ENCODE data around the gene PCDHGB4.
"Not testable (repeated sequence)": the region's sequence is repeated elsewhere in the genome, so short reads cannot be mapped to it uniquely, and the experiment has no call there.

The PCDHGB4 gene

DNA sequence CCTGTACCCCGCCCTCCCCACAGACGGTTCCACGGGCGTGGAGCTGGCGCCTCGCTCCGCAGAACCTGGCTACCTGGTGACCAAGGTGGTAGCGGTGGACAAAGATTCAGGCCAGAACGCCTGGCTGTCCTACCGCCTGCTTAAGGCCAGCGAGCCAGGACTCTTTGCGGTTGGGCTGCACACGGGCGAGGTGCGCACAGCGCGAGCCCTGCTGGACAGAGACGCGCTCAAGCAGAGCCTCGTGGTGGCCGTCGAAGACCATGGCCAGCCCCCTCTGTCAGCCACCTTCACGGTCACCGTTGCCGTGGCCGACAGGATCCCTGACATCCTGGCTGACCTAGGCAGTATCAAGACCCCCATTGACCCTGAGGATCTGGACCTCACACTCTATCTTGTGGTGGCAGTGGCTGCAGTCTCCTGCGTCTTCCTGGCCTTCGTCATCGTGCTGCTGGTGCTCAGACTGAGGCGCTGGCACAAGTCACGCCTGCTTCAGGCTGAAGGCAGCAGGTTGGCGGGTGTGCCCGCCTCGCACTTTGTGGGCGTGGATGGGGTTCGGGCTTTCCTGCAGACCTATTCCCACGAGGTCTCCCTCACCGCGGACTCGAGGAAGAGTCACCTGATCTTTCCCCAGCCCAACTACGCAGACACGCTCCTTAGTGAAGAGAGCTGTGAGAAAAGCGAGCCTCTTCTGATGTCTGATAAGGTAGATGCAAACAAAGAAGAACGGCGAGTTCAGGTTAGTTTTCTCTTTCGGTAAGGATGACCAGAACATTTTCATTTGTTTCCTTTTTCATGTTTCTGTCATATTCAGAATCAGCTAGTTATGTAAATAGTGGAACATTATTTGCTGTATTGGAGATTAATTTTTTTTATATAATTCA, 21.2 kb upstream of the PCDHGB4 start:
- DNase-seq (ENCODE audit: low spot score) = no peak

DNA sequence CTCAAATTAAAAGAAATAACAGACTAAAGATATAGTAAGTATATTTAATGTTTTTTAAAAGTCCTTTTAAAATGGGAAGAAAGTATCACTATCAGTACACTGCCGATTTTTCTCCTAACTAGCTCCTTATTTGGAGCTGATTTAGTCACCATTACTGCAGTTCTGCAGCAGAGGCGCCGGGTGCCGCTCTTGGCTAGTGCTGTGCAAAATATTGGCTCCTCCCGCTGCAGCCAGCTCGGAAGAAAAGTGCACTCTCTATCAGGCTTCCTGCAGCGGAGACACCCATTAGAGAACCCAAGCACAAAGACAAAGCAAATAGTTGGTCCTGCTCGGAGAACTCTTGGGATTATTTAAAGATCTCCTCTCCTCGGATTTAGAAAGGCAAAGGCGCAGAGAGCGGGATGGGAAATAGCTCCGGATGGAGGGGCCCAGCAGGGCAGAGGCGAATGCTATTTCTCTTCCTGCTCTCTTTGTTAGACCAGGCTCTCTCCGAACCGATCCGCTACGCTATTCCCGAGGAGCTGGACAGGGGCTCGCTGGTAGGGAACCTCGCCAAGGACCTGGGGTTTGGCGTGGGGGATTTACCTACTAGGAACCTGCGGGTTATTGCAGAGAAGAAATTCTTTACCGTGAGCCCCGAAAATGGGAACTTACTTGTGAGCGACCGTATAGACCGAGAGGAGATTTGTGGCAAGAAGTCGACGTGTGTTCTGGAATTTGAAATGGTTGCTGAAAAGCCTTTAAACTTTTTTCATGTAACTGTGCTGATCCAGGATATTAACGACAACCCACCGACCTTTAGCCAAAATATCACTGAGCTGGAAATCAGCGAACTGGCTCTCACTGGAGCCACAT, 17.3 kb upstream of the PCDHGB4 start, which contains the start of gene PCDHGB3:
Gene PCDHGB3 (plus strand): TSS at position 249 of the 855 bp plus-strand sequence. CDS start 153 bp downstream, at position 402.
- DNase-seq (ENCODE audit: low spot score) = no peak

DNA sequence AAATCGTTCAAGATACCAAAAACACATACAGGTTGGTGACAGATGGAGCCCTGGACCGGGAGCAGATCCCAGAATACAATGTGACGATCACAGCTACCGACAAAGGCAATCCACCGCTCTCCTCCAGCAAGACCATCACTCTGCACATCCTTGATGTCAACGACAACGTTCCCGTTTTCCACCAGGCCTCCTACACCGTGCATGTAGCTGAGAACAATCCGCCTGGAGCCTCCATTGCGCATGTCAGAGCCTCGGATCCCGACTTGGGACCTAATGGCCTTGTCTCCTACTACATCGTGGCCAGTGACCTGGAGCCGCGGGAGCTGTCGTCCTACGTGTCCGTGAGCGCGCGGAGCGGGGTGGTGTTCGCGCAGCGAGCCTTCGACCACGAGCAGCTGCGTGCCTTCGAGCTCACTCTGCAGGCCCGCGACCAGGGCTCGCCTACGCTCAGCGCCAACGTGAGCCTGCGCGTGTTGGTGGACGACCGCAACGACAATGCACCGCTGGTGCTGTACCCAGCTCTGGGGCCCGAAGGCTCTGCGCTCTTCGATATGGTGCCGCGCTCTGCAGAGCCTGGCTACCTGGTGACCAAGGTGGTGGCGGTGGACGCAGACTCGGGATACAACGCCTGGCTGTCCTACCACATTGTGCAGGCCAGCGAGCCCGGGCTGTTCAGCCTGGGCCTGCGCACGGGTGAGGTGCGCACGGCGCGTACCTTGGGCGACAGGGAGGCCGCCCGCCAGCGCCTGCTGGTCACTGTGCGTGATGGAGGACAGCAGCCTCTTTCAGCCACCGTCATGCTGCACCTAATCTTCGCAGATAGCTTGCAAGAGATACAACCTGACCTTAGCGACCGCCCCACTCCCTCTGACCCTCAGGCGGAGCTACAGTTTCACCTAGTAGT, 15.7 kb upstream of the PCDHGB4 start:
- DNase-seq (ENCODE audit: low spot score) = no peak

DNA sequence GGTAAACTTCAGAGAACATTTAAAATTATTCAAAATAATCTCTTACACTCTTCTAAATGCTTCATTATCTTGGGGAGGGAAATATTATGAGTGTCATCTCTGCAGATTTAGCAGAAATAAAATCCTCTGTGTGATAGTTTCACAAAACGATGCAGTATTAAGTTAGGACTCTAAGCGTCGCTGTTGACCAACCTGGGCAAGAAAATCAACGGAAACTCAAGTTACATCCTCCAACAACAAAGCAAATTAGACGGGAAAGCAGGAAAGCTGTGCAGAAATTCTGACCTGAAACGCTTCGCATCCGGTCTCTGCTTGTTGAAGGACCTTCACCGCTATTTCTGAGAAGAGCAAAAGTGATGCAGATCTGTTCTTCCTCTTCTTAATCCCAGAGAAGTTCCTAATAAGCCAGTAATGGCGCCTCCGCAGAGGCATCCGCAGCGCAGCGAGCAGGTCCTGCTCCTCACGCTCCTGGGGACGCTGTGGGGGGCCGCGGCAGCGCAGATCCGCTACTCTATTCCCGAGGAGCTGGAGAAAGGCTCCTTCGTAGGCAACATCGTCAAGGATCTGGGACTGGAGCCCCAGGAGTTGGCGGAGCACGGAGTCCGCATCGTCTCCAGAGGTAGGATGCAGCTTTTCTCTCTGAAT, 13.7 kb upstream of the PCDHGB4 start, which contains the start of gene PCDHGA6:
Gene PCDHGA6 (plus strand): TSS at position 219 of the 645 bp plus-strand sequence. CDS start 193 bp downstream, at position 412.
- DNase-seq (ENCODE audit: low spot score) = no peak

DNA sequence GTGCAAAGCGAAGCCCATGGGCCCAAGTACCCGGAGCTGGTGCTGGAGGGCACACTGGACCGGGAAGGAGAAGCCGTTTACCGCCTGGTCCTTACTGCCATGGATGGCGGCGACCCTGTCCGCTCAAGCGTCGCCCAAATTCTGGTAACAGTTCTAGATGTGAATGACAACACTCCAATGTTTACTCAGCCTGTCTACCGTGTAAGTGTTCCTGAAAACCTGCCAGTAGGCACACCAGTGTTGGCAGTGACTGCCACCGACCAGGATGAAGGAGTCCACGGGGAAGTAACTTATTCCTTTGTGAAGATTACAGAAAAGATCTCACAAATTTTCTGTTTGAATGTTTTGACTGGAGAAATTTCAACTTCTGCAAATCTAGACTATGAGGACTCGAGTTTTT, 12.9 kb upstream of the PCDHGB4 start:
- DNase-seq (ENCODE audit: low spot score) = no peak

DNA sequence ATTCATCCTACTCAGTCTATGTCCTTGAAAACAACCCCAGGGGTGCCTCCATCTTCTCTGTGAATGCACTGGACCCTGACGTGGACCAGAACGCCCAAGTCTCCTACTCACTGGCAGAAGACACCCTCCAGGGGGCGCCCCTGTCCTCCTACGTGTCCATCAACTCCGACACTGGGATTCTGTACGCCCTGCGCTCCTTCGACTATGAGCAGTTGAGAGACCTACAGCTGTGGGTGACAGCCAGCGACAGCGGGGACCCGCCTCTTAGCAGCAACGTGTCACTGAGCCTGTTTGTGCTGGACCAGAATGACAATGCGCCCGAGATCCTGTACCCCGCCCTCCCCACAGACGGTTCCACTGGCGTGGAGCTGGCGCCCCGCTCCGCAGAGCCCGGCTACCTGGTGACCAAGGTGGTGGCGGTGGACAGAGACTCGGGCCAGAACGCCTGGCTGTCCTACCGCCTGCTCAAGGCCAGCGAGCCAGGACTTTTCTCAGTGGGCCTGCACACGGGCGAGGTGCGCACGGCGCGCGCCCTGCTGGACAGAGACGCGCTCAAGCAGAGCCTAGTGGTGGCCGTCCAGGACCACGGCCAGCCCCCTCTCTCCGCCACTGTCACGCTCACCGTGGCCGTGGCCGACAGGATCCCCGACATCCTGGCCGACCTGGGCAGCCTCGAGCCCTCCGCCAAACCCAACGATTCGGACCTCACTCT, 11.9 kb upstream of the PCDHGB4 start:
- not testable (repeated sequence) for DNase-seq (ENCODE audit: low spot score)

DNA sequence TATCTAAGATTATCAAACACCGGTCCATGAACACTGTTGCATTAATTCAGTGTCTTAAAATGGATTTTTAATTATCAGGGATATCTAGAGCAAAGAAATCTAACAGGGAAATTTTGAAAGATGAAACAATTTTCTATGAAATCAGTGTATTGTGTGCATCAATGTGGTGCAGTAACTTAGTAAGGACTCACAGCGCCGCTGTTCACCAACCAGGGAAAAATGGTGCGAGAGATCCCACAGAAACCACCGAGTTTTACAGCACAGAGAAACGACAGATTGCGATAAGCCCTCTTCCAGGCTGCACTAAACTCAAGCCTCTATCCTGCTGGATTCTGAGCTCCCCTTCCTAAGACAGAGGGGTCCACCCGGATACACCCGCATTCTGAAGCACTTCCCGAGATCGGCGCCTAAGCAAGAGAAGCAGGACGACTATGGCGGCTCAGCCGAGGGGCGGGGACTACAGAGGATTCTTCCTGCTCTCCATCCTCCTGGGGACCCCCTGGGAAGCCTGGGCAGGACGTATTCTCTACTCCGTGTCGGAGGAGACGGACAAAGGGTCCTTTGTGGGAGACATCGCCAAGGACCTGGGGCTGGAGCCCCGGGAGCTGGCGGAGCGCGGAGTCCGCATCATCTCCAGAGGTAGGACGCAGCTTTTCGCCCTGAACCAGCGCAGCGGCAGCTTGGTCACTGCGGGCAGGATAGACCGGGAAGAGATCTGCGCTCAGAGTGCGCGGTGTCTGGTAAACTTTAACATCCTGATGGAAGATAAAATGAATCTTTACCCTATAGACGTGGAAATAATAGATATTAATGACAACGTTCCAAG, 4.8 kb upstream of the PCDHGB4 start, which contains the start of gene PCDHGA7:
Gene PCDHGA7 (plus strand): TSS at position 274 of the 826 bp plus-strand sequence. CDS start 158 bp downstream, at position 432.
- DNase-seq (ENCODE audit: low spot score) = peak; percentile 70

DNA sequence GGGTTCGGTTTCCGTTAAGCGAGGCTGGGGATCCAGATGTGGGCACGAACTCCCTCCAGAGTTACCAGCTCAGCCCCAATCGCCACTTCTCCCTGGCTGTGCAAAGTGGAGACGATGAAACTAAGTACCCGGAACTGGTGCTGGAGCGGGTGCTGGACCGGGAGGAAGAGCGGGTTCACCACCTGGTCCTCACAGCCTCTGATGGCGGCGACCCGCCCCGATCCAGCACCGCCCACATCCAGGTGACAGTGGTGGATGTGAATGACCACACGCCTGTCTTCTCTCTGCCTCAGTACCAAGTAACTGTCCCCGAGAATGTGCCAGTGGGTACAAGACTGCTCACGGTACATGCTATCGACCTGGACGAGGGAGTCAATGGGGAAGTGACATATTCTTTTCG, 4.2 kb upstream of the PCDHGB4 start:
- DNase-seq (ENCODE audit: low spot score) = no peak

DNA sequence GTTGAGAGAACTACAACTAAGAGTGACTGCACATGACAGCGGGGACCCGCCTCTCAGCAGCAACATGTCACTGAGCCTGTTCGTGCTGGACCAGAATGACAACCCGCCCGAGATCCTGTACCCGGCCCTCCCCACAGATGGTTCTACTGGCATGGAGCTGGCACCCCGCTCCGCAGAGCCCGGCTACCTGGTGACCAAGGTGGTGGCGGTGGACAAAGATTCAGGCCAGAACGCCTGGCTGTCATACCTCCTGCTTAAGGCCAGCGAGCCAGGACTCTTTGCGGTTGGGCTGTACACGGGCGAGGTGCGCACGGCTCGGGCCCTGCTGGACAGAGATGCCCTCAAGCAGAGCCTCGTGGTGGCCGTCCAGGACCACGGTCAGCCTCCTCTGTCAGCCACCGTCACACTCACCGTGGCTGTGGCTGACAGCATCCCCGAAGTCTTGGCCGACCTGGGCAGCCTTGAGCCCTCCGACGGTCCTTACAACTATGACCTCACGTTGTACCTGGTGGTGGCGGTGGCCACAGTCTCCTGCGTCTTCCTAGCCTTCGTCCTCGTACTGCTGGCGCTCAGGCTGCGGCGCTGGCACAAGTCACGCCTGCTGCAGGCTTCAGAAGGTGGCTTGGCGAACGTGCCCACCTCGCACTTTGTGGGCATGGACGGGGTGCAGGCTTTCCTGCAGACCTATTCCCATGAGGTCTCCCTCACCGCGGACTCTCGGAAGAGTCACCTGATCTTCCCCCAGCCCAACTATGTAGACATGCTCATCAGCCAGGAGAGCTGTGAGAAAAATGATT, 2.8 kb upstream of the PCDHGB4 start:
- DNase-seq (ENCODE audit: low spot score) = no peak

DNA sequence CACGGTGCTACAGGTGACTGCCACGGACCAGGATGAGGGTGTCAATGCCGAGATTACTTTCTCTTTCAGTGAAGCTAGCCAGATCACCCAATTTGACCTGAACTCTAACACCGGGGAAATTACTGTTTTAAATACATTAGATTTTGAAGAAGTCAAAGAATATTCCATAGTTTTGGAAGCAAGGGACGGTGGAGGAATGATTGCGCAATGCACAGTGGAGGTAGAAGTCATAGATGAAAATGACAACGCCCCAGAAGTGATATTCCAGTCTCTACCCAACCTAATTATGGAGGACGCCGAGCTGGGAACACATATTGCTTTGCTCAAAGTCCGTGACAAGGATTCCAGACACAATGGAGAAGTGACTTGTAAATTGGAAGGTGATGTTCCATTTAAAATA, 1.2 kb downstream of the PCDHGB4 start:
- no peak for DNase-seq (ENCODE audit: low spot score)

DNA sequence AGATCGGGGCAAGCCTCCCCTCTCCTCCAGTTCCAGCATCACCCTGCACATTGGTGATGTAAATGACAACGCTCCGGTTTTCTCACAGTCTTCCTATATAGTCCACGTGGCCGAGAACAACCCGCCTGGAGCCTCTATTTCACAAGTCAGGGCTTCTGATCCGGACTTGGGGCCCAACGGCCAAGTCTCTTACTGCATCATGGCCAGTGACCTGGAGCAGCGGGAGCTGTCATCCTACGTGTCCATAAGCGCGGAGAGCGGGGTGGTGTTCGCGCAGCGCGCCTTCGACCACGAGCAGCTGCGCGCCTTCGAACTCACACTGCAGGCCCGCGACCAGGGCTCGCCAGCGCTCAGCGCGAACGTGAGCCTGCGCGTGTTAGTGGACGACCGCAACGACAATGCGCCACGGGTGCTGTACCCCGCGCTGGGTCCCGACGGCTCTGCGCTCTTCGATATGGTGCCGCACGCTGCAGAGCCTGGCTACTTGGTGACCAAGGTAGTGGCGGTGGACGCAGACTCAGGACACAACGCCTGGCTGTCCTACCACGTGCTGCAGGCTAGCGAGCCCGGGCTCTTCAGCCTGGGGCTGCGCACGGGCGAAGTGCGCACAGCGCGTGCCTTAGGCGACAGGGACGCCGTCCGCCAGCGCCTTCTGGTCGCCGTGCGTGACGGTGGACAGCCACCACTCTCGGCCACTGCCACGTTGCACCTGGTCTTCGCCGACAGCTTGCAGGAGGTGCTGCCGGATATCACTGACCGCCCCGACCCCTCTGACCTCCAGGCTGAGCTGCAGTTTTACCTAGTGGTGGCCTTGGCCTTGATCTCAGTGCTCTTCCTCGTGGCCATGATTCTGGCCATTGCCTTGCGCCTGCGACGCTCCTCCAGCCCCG, 1.9 kb downstream of the PCDHGB4 start:
- DNase-seq (ENCODE audit: low spot score) = no peak

DNA sequence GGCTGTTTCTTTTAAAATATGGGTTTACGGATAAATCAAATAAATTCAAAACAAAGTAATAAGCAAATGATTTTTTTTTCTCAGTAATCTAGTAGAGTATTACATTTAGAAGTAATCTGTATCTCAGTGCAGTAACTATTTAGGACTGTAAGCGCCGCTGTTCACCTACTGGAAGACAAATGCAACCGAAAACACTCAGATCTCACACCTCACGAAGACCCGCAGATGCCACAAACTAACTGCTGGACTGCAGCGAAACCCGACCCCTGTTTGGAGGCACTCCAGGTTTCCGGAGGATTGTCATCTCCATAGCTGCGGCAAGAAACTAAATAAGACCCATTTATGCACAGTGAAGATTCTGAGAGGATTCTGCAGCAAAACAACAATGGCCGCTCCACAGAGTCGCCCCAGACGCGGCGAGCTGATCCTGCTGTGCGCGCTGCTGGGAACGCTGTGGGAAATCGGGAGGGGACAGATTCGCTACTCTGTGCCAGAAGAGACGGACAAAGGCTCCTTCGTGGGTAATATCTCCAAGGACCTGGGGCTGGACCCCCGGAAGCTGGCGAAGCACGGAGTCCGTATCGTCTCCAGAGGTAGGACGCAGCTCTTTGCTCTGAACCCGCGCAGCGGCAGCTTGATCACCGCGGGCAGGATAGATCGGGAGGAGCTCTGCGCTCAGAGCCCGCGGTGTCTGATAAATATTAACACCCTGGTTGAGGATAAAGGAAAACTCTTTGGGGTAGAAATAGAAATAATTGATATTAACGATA, 5.1 kb downstream of the PCDHGB4 start, which contains the start of gene PCDHGA8:
Gene PCDHGA8 (plus strand): TSS at position 205 of the 770 bp plus-strand sequence. CDS start 181 bp downstream, at position 386.
- DNase-seq (ENCODE audit: low spot score) = no peak

DNA sequence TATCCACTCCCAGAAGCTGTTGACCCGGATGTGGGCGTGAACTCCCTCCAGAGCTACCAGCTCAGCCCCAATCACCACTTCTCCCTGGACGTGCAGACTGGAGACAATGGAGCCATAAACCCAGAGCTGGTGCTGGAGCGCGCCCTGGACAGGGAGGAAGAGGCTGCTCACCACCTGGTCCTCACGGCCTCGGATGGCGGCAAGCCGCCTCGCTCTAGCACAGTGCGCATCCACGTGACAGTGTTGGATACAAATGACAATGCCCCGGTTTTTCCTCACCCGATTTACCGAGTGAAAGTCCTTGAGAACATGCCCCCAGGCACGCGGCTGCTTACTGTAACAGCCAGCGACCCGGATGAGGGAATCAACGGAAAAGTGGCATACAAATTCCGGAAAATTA, 5.8 kb downstream of the PCDHGB4 start:
- no peak for DNase-seq (ENCODE audit: low spot score)

DNA sequence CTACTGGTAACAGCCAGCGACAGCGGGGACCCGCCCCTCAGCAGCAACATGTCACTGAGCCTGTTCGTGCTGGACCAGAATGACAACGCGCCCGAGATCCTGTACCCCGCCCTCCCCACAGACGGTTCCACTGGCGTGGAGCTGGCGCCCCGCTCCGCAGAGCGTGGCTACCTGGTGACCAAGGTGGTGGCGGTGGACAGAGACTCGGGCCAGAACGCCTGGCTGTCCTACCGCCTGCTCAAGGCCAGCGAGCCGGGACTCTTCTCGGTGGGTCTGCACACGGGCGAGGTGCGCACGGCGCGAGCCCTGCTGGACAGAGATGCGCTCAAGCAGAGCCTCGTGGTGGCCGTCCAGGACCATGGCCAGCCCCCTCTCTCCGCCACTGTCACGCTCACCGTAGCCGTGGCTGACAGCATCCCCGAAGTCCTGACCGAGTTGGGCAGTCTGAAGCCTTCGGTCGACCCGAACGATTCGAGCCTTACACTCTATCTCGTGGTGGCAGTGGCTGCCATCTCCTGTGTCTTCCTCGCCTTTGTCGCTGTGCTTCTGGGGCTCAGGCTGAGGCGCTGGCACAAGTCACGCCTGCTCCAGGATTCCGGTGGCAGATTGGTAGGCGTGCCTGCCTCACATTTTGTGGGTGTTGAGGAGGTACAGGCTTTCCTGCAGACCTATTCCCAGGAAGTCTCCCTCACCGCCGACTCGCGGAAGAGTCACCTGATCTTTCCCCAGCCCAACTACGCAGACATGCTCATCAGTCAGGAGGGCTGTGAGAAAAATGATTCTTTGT, 7.1 kb downstream of the PCDHGB4 start:
- not testable (repeated sequence) for DNase-seq (ENCODE audit: low spot score)

DNA sequence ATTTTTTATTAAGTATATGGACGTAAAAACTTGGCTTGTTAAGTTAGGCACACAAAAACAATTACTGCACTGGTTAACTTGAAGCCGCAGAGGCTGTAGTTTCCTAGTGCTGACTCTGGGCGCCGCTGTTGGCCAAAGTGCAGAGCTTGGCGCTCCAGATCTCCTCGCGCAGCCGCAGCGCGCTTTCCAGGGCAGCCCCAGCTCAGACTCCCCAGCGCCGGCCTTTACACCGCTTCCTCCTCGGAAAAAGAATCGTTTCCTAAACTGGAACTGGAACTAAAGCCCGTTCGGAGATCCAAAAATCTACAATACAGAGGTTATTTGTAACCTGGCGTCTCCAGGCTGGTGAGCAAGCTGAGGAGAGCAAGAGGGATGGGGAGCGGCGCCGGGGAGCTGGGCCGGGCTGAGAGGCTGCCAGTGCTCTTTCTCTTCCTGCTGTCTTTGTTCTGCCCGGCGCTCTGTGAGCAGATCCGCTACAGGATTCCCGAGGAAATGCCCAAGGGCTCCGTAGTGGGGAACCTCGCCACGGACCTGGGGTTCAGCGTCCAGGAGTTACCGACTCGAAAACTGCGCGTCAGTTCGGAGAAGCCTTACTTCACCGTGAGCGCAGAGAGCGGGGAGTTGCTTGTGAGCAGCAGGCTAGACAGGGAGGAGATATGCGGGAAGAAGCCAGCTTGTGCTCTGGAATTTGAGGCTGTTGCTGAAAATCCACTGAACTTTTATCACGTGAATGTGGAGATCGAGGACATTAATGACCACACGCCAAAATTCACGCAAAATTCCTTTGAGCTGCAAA, 10.5 kb downstream of the PCDHGB4 start, which contains the start of gene PCDHGB5:
Gene PCDHGB5 (plus strand): TSS at position 192 of the 796 bp plus-strand sequence. CDS start 181 bp downstream, at position 373.
- DNase-seq (ENCODE audit: low spot score) = peak; percentile 74

Measured in HuH-7 (cell line).